Measurements from ENCODE around the gene DCXR. TPM values are rescaled to one million over a fixed set of nuclear protein-coding genes. Genes with fewer than 3 reads are reported as not detected.

The DCXR gene
- total and polyA plus RNA-seq, 2 donors = 71.2 to 101 TPM

Other genes with a start within 250 kb of the DCXR start
- 0.05 TPM for gene GCGR, start 233.5 kb downstream of the DCXR start, total RNA-seq
- gene GCGR, start 233.5 kb downstream of the DCXR start, polyA plus RNA-seq = 0.80 TPM
- gene MCRIP1, start 204.4 kb downstream of the DCXR start, total RNA-seq = 96.2 TPM
- gene MCRIP1, start 204.4 kb downstream of the DCXR start, polyA plus RNA-seq = 120 TPM
- gene PPP1R27, start 202.6 kb downstream of the DCXR start, total RNA-seq = 0.28 TPM
- gene PPP1R27, start 202.6 kb downstream of the DCXR start, polyA plus RNA-seq = 0.94 TPM
- gene P4HB, start 177.2 kb downstream of the DCXR start, total RNA-seq = 210 TPM
- 219 TPM for gene P4HB, start 177.2 kb downstream of the DCXR start, polyA plus RNA-seq
- gene ARHGDIA, start 166.4 kb downstream of the DCXR start, total RNA-seq = 106 TPM
- 189 TPM for gene ARHGDIA, start 166.4 kb downstream of the DCXR start, polyA plus RNA-seq
- gene ALYREF, start 146.1 kb downstream of the DCXR start, total RNA-seq = 168 TPM
- 42.9 TPM for gene ALYREF, start 146.1 kb downstream of the DCXR start, polyA plus RNA-seq
- gene ANAPC11, start 146.0 kb downstream of the DCXR start, total RNA-seq = 108 TPM
- 127 TPM for gene ANAPC11, start 146.0 kb downstream of the DCXR start, polyA plus RNA-seq
- gene NPB, start 135.5 kb downstream of the DCXR start, total RNA-seq = 1.7 TPM
- 3.5 TPM for gene NPB, start 135.5 kb downstream of the DCXR start, polyA plus RNA-seq
- gene PCYT2, start 126.3 kb downstream of the DCXR start, total RNA-seq = 19.4 TPM
- gene PCYT2, start 126.3 kb downstream of the DCXR start, polyA plus RNA-seq = 37.4 TPM
- gene SIRT7, start 119.5 kb downstream of the DCXR start, total RNA-seq = 16.1 TPM
- 47.7 TPM for gene SIRT7, start 119.5 kb downstream of the DCXR start, polyA plus RNA-seq
- 6.0 TPM for gene MAFG, start 110.0 kb downstream of the DCXR start, total RNA-seq
- gene MAFG, start 110.0 kb downstream of the DCXR start, polyA plus RNA-seq = 7.3 TPM
- gene PYCR1, start 100.4 kb downstream of the DCXR start, total RNA-seq = 16.4 TPM
- gene PYCR1, start 100.4 kb downstream of the DCXR start, polyA plus RNA-seq = 2.9 TPM
- 0.05 TPM for gene MYADML2, start 90.5 kb downstream of the DCXR start, total RNA-seq
- gene MYADML2, start 90.5 kb downstream of the DCXR start, polyA plus RNA-seq = 0.07 TPM
- 0.66 TPM for gene NOTUM, start 76.5 kb downstream of the DCXR start, total RNA-seq
- gene NOTUM, start 76.5 kb downstream of the DCXR start, polyA plus RNA-seq = 0.25 TPM
- 27.6 TPM for gene ASPSCR1, start 60.1 kb downstream of the DCXR start, total RNA-seq
- 57.6 TPM for gene ASPSCR1, start 60.1 kb downstream of the DCXR start, polyA plus RNA-seq
- gene CENPX, start 14.8 kb downstream of the DCXR start, total RNA-seq = 44.5 TPM
- gene CENPX, start 14.8 kb downstream of the DCXR start, polyA plus RNA-seq = 79.7 TPM
- gene LRRC45, start 14.4 kb downstream of the DCXR start, total RNA-seq = 15.2 TPM
- 20.7 TPM for gene LRRC45, start 14.4 kb downstream of the DCXR start, polyA plus RNA-seq
- 4.7 TPM for gene RAC3, start 6.0 kb downstream of the DCXR start, total RNA-seq
- gene RAC3, start 6.0 kb downstream of the DCXR start, polyA plus RNA-seq = 6.9 TPM
- gene RFNG, start 14.1 kb upstream of the DCXR start, total RNA-seq = 8.1 TPM
- gene RFNG, start 14.1 kb upstream of the DCXR start, polyA plus RNA-seq = 45.4 TPM
- 75.8 TPM for gene GPS1, start 14.2 kb upstream of the DCXR start, total RNA-seq
- 98.3 TPM for gene GPS1, start 14.2 kb upstream of the DCXR start, polyA plus RNA-seq
- gene DUS1L, start 28.1 kb upstream of the DCXR start, total RNA-seq = 57.9 TPM
- 147 TPM for gene DUS1L, start 28.1 kb upstream of the DCXR start, polyA plus RNA-seq
- gene FASN, start 60.5 kb upstream of the DCXR start, total RNA-seq = 12.3 TPM
- 19.0 TPM for gene FASN, start 60.5 kb upstream of the DCXR start, polyA plus RNA-seq
- gene CCDC57, start 175.1 kb upstream of the DCXR start, total RNA-seq = 39.3 TPM
- 122 TPM for gene CCDC57, start 175.1 kb upstream of the DCXR start, polyA plus RNA-seq
- 17.3 TPM for gene SLC16A3, start 191.3 kb upstream of the DCXR start, total RNA-seq
- 30.2 TPM for gene SLC16A3, start 191.3 kb upstream of the DCXR start, polyA plus RNA-seq
- 16.2 TPM for gene CSNK1D, start 236.0 kb upstream of the DCXR start, total RNA-seq
- gene CSNK1D, start 236.0 kb upstream of the DCXR start, polyA plus RNA-seq = 113 TPM